Glomerular visceral epithelial cell (primary cell): Measurements from ENCODE around the gene PRRT1B.
A peak's percentile ranks its signal among the peaks of the same experiment; 100 is the strongest.

Experiments
- DNase-seq: peaks from one replicate; pipeline ENCODE4 v3.0.0-alpha.2; 2016; ENCODE audit errors: extremely low spot score

The PRRT1B gene

GRCh38 chr9:131596430-131596743, 51.1 kb downstream of the PRRT1B start:
- no peak for DNase-seq

GRCh38 chr9:131597246-131597645, 51.9 kb downstream of the PRRT1B start:
- DNase-seq = no peak

- no peak for DNase-seq
These were observed 52.8 kb downstream of the PRRT1B start for GRCh38 chr9:131598121-131598520.

GRCh38 chr9:131601683-131602181, 56.4 kb downstream of the PRRT1B start:
- no peak for DNase-seq

GRCh38 chr9:131603199-131603598, 57.9 kb downstream of the PRRT1B start:
- no peak for DNase-seq

- DNase-seq = no peak
These were observed 58.6 kb downstream of the PRRT1B start for GRCh38 chr9:131603711-131604439.

GRCh38 chr9:131605770-131606590, 60.7 kb downstream of the PRRT1B start:
- DNase-seq = no peak

GRCh38 chr9:131606896-131607567, 61.7 kb downstream of the PRRT1B start:
- no peak for DNase-seq

GRCh38 chr9:131607591-131607990, 62.3 kb downstream of the PRRT1B start:
- no peak for DNase-seq

- peak; percentile 89 for DNase-seq
These were observed 63.2 kb downstream of the PRRT1B start for GRCh38 chr9:131608493-131609037.
